ENCODE data around the gene BCAS3.

- TF ChIP-seq CTCF (IDR thresholded peaks at IDR 0.05 in 8 of 11, conservative IDR thresholded peaks at IDR 0.05 in 3 of 11), result no peak
- TF ChIP-seq POLR2A (IDR thresholded peaks at IDR 0.05), result no peak
- TF ChIP-seq POLR2AphosphoS5 (IDR thresholded peaks at IDR 0.05), result no peak
These were observed 529.3 kb downstream of the BCAS3 start for GRCh38 chr17:61206922-61207321.

Data from spleen (tissue), 7 donors.